Measurements from ENCODE around the gene KRTAP9-1.

DNA sequence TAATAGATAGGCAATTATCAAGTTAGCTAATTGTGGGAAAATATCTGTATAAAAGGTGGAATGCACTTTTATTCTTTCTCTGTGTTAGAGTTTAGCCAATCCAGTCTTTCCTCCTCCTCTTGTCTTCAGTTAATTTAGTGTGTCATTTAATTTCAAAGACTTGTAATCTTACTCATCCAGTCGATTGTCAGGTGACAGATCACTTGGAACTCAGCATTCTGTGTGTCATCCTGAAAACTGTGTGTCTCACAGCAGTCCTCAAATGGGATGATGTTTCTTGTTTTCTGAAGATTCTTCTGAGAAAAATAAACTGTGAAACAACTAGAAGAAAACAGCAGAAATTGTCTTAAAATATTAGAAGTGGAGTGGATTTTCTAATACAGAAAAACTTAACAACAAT, 4.7 kb upstream of the KRTAP9-1 start:
- no peak for TF ChIP-seq CTCF (IDR thresholded peaks at IDR 0.05)
- TF ChIP-seq POLR2A (IDR thresholded peaks at IDR 0.05) = no peak
